GM21367 (cell line): ENCODE measurements around the gene TPP2.

Experiments used
- ATAC-seq: cut with Tn5 transposase; IDR thresholded peaks from one replicate; pipeline ENCODE4 v1.9.1; 2021; ENCODE audit not compliant: unreplicated experiment

TPP2 gene

GRCh38 chr13:102690883-102691282, 94.1 kb downstream of the TPP2 start:
- ATAC-seq: no peak

- no peak for ATAC-seq
Measured at GRCh38 chr13:102692491-102692826, 95.7 kb downstream of the TPP2 start.

- ATAC-seq: no peak
Measured at GRCh38 chr13:102693250-102693649, 96.5 kb downstream of the TPP2 start.

- no peak for ATAC-seq
Measured at GRCh38 chr13:102693776-102694175, 97.0 kb downstream of the TPP2 start.

- ATAC-seq: no peak
Measured at GRCh38 chr13:102694937-102695336, 98.2 kb downstream of the TPP2 start, which contains the start of gene METTL21C. TSS of gene METTL21C (minus strand) at chr13:102695044. CDS start at chr13:102694498, 546 bp downstream.

GRCh38 chr13:102696465-102696864, 99.7 kb downstream of the TPP2 start:
- ATAC-seq: no peak

- no peak for ATAC-seq
Measured at GRCh38 chr13:102697264-102697663, 100.5 kb downstream of the TPP2 start.

GRCh38 chr13:102697929-102698648, 101.3 kb downstream of the TPP2 start:
- no peak for ATAC-seq

GRCh38 chr13:102698649-102698980, 101.8 kb downstream of the TPP2 start:
- no peak for ATAC-seq

- no peak for ATAC-seq
Measured at GRCh38 chr13:102699504-102699903, 102.7 kb downstream of the TPP2 start.

GRCh38 chr13:102700088-102701031, 103.6 kb downstream of the TPP2 start:
- no peak for ATAC-seq

GRCh38 chr13:102701331-102701730, 104.5 kb downstream of the TPP2 start:
- no peak for ATAC-seq

- ATAC-seq: no peak
Measured at GRCh38 chr13:102702965-102703725, 106.4 kb downstream of the TPP2 start.

GRCh38 chr13:102703726-102704035, 106.9 kb downstream of the TPP2 start:
- ATAC-seq: no peak

GRCh38 chr13:102704238-102705058, 107.7 kb downstream of the TPP2 start:
- ATAC-seq: no peak

- ATAC-seq: no peak
Measured at GRCh38 chr13:102707467-102707866, 110.7 kb downstream of the TPP2 start.

GRCh38 chr13:102708211-102708610, 111.4 kb downstream of the TPP2 start:
- no peak for ATAC-seq

- no peak for ATAC-seq
Measured at GRCh38 chr13:102708991-102709390, 112.2 kb downstream of the TPP2 start.

GRCh38 chr13:102709536-102709935, 112.8 kb downstream of the TPP2 start:
- no peak for ATAC-seq

GRCh38 chr13:102710261-102710679, 113.5 kb downstream of the TPP2 start:
- ATAC-seq: no peak

GRCh38 chr13:102715447-102715846, 118.7 kb downstream of the TPP2 start:
- ATAC-seq: no peak
